Upper lobe of right lung (tissue), 1 donor: Measurements from ENCODE around the gene NDUFV2. TPM values are rescaled to one million over a fixed set of nuclear protein-coding genes. Genes with fewer than 3 reads are reported as not detected.

Source experiments
- ATAC-seq: fragments of 200-7000 bp; cut with Tn5 transposase; one replicate; pipeline ENCODE4 v1.9.1; 2020; ENCODE audit warnings: mild to moderate bottlenecking, moderate library complexity
- DNase-seq: peaks from one replicate; pipeline ENCODE4 v3.0.0-alpha.2; 2020
- H3K27ac ChIP-seq: fragments of 200-600 bp; one replicate; pipeline ENCODE4 v1.8.0; 2022
- H3K27me3 ChIP-seq: fragments of 200-600 bp; one replicate; pipeline ENCODE4 v1.8.0; 2022; ENCODE audit warnings: mild to moderate bottlenecking
- H3K36me3 ChIP-seq: fragments of 200-600 bp; one replicate; pipeline ENCODE4 v1.8.0; 2022
- H3K4me1 ChIP-seq: fragments of 200-600 bp; one replicate; pipeline ENCODE4 v1.8.0; 2022
- H3K4me3 ChIP-seq: fragments of 200-600 bp; one replicate; pipeline ENCODE4 v1.8.0; 2022; ENCODE audit warnings: mild to moderate bottlenecking
- H3K9me3 ChIP-seq: fragments of 200-600 bp; one replicate; pipeline ENCODE4 v1.8.0; 2022
- CTCF ChIP-seq: fragments of 200-600 bp; IDR thresholded peaks from one replicate; pipeline ENCODE4 v1.8.0; 2022; ENCODE audit warnings: antibody characterized with exemption
- intact Hi-C: fragments of 100-400 bp; cut with DNase I; formaldehyde crosslinking; loops from one replicate; pipeline ENCODE4 v1.11.0; 2022
- total RNA-seq: library from RNA; stranded (reverse); fragmentation: NEBNext Ultra II Directional; extraction: Animal tissue kit (Norgen Biotek cat#: 25700); gene quantifications from one replicate; pipeline ENCODE4 v1.2.1, GENCODE V29; 2021
- donor health status: DM: no; HTN: yes; CAD: no; lungs with severe emphysema.

NDUFV2 gene
- total RNA-seq, 1 donor from 2014 or later, result 106 TPM

DNA sequence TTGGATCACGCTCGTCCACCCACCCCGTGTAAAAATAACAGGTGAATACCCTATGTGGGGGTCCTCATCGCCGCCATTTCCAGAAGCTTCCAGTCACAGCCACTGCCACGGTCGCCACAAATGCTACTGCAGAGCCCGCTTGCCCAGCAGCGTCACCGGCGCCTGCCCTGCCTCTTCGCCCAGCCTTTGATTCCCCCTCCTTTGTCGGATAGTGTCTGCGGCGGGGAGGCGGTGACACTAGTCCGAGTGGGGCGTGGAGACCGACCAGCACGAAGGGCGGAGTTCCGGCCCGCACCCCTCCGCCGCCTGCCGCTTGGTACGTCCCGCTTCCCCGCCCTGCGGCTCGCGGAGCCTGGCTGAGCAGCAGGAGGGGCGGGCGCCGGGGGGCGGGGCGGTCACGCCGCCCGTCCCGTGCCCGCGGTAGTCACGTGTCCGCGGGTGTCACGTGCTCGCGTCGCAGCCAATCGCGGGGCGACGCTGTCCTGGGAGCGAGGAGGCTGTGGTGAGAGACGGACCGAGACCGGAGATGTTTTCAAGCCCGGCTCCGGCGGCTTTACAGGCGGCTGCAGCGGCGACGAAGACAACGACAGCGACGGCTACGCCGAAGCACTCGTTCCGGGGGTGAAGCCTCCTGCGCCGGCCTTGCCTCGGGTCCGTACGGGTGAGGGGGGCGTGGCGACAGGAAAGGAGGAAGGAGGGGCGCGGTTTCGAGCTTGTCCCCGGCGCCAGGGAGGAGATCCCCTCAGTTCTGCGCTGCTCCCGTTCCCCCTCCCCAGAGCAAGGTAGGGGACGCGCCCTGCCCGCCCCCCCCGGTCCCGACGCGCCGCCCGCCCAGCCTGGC lies 34.0 kb downstream of the NDUFV2 start, which contains the start of gene ANKRD12:
Gene ANKRD12, plus strand, starts transcription at position 467 of the 841 bp plus-strand sequence. CDS start 45,652 bp downstream, outside the sequence.
- peak within 1 kb of the TSS; percentile 96 for H3K27ac ChIP-seq
- no peak for TF ChIP-seq CTCF
- no peaks in the 10 kb centered on the region for H3K27me3 ChIP-seq
- DNase-seq (peak; percentile 99), ATAC-seq (peak; percentile 98)
- peaks cover 44% of the 10 kb centered on the region for H3K4me1 ChIP-seq
- H3K4me3 ChIP-seq, result peak within 1 kb of the TSS; percentile 80
- intact Hi-C loops, result no loop called here
- no peaks in the 10 kb centered on the region for H3K9me3 ChIP-seq
- H3K36me3 ChIP-seq, result peaks cover 22% of the 10 kb centered on the region

DNA sequence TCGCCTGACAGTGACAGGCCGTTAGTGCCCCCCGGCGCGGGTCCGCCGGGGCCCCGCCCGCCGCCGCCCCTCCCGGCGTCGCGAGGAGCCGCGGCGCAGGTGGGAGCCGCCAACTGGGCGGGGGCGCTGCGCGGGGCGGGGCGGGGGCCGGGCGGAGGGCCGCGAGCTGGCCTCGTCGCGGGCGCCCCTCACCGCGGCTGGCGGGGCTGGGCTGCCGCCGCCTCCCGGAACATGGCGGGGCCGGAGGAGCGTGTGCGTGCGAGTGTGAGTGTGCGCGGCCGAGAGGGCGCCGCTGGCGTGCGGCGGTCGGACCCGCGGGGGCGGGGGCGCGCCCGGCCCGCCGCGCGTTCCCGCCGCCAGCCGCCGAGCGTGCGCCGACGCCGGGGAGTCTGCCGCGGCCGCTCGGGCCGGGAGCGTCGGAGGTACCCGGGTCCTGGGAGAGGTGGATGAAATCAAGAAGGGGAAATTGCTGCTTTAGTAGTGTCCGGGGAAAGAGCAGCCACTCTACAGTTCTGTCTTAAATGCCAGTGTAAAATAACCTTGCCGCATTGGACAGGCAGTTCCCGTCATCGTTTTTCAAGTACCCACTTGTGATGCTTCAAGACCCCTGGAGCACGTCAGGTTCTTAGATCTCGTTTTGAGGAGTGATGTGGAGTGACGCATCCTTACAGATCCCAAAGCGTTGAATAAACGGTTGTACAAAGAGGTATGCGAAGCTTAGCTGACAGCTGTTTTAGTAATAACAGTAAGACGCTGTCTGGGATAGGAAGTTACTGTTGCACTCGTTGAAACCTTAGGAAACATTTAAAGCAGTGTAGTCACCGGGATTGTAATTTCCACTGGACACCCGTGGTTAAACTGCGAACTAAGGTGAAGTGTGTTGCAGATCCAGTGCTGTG lies 34.9 kb downstream of the NDUFV2 start:
- DNase-seq, result peak; percentile 86
- TF ChIP-seq CTCF, result no peak
- intact Hi-C loops, result no loop called here
- H3K4me3 ChIP-seq, result peak overlapping the region; percentile 80
- peaks cover 14% of the 10 kb centered on the region for H3K36me3 ChIP-seq
- peak overlapping the region; percentile 96 for H3K27ac ChIP-seq
- H3K4me1 ChIP-seq, result peaks cover 49% of the 10 kb centered on the region
- no peaks in the 10 kb centered on the region for H3K27me3 ChIP-seq
- H3K9me3 ChIP-seq, result no peaks in the 10 kb centered on the region
- ATAC-seq, result peak; percentile 47

- DNase-seq, result no peak
- intact Hi-C loops, result loop anchor here (10.0 kb wide), 1 partner anchor 65 kb away; no protein-coding TSS in a partner anchor
- Histone ChIP-seq H3K9me3 (no peaks in the 10 kb centered on the region), H3K27me3 (no peaks in the 10 kb centered on the region), H3K27ac (peak overlapping the region; percentile 83), H3K4me3 (peak overlapping the region; percentile 76), H3K4me1 (peaks cover 64% of the 10 kb centered on the region), H3K36me3 (peaks cover 3% of the 10 kb centered on the region)
- no peak for TF ChIP-seq CTCF
- no peak for ATAC-seq
Observed at GRCh38 chr18:9139400-9140039, 37.0 kb downstream of the NDUFV2 start.

- Histone ChIP-seq H3K4me1 (peaks cover 63% of the 10 kb centered on the region), H3K4me3 (peak overlapping the region; percentile 76)
- intact Hi-C loops, result loop anchor here (10.0 kb wide), 1 partner anchor 66 kb away; no protein-coding TSS in a partner anchor
Observed at GRCh38 chr18:9140381-9140780, 37.9 kb downstream of the NDUFV2 start.

More at GRCh38 chr18:9140381-9140780, 37.9 kb downstream of the NDUFV2 start:
- peak overlapping the region; percentile 83 for H3K27ac ChIP-seq
- DNase-seq, result no peak
- no peaks in the 10 kb centered on the region for H3K9me3 ChIP-seq
- H3K36me3 ChIP-seq, result no peaks in the 10 kb centered on the region
- no peaks in the 10 kb centered on the region for H3K27me3 ChIP-seq
- TF ChIP-seq CTCF, result no peak
- ATAC-seq, result no peak
